Osteocyte (in vitro differentiated cells): ENCODE data around the gene HIVEP3. TPM values are rescaled to one million over a fixed set of nuclear protein-coding genes. Genes with fewer than 3 reads are reported as not detected.
A peak's percentile ranks its signal among the peaks of the same experiment; 100 is the strongest.

Source experiments
- DNase-seq: peaks from one replicate; pipeline ENCODE4 v3.0.0; 2021; ENCODE audit warnings: mixed read lengths; ENCODE audit not compliant: unreplicated experiment; ENCODE audit errors: extremely low spot score
- H3K27ac Mint-ChIP-seq: one replicate; pipeline ENCODE4 v1.8.0; 2021; ENCODE audit warnings: mild to moderate bottlenecking, mixed read lengths; ENCODE audit not compliant: unreplicated experiment
- H3K27me3 Mint-ChIP-seq: one replicate; pipeline ENCODE4 v1.8.0; 2021; ENCODE audit warnings: mixed read lengths; ENCODE audit not compliant: unreplicated experiment
- H3K36me3 Mint-ChIP-seq: one replicate; pipeline ENCODE4 v1.8.0; 2021; ENCODE audit warnings: mixed read lengths; ENCODE audit not compliant: unreplicated experiment
- H3K4me1 Mint-ChIP-seq: one replicate; pipeline ENCODE4 v1.8.0; 2021; ENCODE audit warnings: mixed read lengths; ENCODE audit not compliant: unreplicated experiment
- H3K4me3 Mint-ChIP-seq: one replicate; pipeline ENCODE4 v1.8.0; 2021; ENCODE audit warnings: mild to moderate bottlenecking, moderate library complexity, mixed read lengths; ENCODE audit not compliant: unreplicated experiment
- H3K9me3 Mint-ChIP-seq: one replicate; pipeline ENCODE4 v1.8.0; 2021; ENCODE audit warnings: mixed read lengths; ENCODE audit not compliant: unreplicated experiment
- CTCF ChIP-seq: fragments of 200-600 bp; sonication (generic); IDR thresholded peaks from 2 replicates; pipeline ENCODE4 v1.5.0; 2021; ENCODE audit warnings: antibody characterized with exemption, mild to moderate bottlenecking, moderate library complexity
- total RNA-seq: library from RNA; stranded (reverse); gene quantifications from 2 replicates; pipeline ENCODE4 v1.2.1, GENCODE V29; 2021

HIVEP3 gene
- total RNA-seq, 1 donor from 2014 or later, result 0.97 TPM

GRCh38 chr1:41494351-41495209 is 424.1 kb downstream of the HIVEP3 start:
- H3K9me3 Mint-ChIP-seq, result peaks cover 3% of the 10 kb centered on the region
- no peak overlapping the region for H3K27ac Mint-ChIP-seq
- no peak for DNase-seq
- peaks cover 40% of the 10 kb centered on the region for H3K4me1 Mint-ChIP-seq
- H3K36me3 Mint-ChIP-seq, result no peaks in the 10 kb centered on the region
- H3K27me3 Mint-ChIP-seq, result no peaks in the 10 kb centered on the region
- TF ChIP-seq CTCF, result no peak
- no peak overlapping the region for H3K4me3 Mint-ChIP-seq

- H3K27ac Mint-ChIP-seq, result no peak overlapping the region
- H3K4me3 Mint-ChIP-seq, result no peak overlapping the region
- H3K36me3 Mint-ChIP-seq, result no peaks in the 10 kb centered on the region
- H3K27me3 Mint-ChIP-seq, result no peaks in the 10 kb centered on the region
- DNase-seq, result no peak
- TF ChIP-seq CTCF, result no peak
- H3K4me1 Mint-ChIP-seq, result peaks cover 35% of the 10 kb centered on the region
- peaks cover 3% of the 10 kb centered on the region for H3K9me3 Mint-ChIP-seq
These were observed 424.9 kb downstream of the HIVEP3 start for GRCh38 chr1:41493626-41494350.

- Mint-ChIP-seq H3K27ac (no peak overlapping the region), H3K9me3 (peaks cover 3% of the 10 kb centered on the region), H3K4me3 (no peak overlapping the region), H3K36me3 (no peaks in the 10 kb centered on the region), H3K27me3 (no peaks in the 10 kb centered on the region), H3K4me1 (peaks cover 28% of the 10 kb centered on the region)
- TF ChIP-seq CTCF, result no peak
- DNase-seq, result no peak
These were observed 425.6 kb downstream of the HIVEP3 start for GRCh38 chr1:41493117-41493536.

- Mint-ChIP-seq H3K27me3 (no peaks in the 10 kb centered on the region), H3K9me3 (peaks cover 3% of the 10 kb centered on the region), H3K4me3 (no peak overlapping the region), H3K27ac (no peak overlapping the region), H3K4me1 (peaks cover 26% of the 10 kb centered on the region), H3K36me3 (no peaks in the 10 kb centered on the region)
- peak; percentile 62 for TF ChIP-seq CTCF
- DNase-seq, result no peak
These were observed 426.3 kb downstream of the HIVEP3 start for GRCh38 chr1:41492341-41492848.

- DNase-seq, result no peak
- TF ChIP-seq CTCF, result no peak
- H3K4me1 Mint-ChIP-seq, result peaks cover 34% of the 10 kb centered on the region
- H3K4me3 Mint-ChIP-seq, result no peak overlapping the region
- H3K27me3 Mint-ChIP-seq, result no peaks in the 10 kb centered on the region
- peaks cover 3% of the 10 kb centered on the region for H3K9me3 Mint-ChIP-seq
- H3K27ac Mint-ChIP-seq, result no peak overlapping the region
- no peaks in the 10 kb centered on the region for H3K36me3 Mint-ChIP-seq
These were observed 427.8 kb downstream of the HIVEP3 start for GRCh38 chr1:41490911-41491310.
